ENCODE data around the gene USP31. TPM values are rescaled to one million over a fixed set of nuclear protein-coding genes. Genes with fewer than 3 reads are reported as not detected.

The USP31 gene
- total and polyA plus RNA-seq, 2 donors from 2014 or later, result 3.5 to 19.7 TPM

DNA sequence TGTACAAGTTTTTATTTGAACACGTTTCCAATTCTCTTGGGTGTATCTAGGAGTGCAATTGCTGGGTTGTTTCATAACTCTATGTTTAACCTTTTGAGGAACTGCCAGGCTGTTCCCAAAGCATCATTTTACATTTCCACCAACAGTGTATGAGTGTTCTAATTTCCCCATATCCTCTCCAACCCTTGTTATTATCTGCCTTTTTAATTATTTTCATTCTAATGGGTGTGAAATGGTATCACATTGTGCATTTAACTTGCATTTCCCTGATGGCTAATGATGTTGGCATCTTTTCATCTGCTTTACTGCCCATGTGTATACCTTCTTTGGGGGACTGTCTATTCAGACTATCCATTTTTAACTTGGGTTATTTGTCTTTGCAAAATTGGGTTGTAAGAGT lies 104.2 kb downstream of the USP31 start:
- TF ChIP-seq, protein P1, sequence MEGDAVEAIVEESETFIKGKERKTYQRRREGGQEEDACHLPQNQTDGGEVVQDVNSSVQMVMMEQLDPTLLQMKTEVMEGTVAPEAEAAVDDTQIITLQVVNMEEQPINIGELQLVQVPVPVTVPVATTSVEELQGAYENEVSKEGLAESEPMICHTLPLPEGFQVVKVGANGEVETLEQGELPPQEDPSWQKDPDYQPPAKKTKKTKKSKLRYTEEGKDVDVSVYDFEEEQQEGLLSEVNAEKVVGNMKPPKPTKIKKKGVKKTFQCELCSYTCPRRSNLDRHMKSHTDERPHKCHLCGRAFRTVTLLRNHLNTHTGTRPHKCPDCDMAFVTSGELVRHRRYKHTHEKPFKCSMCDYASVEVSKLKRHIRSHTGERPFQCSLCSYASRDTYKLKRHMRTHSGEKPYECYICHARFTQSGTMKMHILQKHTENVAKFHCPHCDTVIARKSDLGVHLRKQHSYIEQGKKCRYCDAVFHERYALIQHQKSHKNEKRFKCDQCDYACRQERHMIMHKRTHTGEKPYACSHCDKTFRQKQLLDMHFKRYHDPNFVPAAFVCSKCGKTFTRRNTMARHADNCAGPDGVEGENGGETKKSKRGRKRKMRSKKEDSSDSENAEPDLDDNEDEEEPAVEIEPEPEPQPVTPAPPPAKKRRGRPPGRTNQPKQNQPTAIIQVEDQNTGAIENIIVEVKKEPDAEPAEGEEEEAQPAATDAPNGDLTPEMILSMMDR (IDR thresholded peaks at IDR 0.05; ENCODE audit: borderline replicate concordance, extremely low read depth, insufficient read depth), result no peak
- Histone ChIP-seq H3K4me1 (ENCODE audit: control insufficient read depth in 2 of 3, insufficient read depth in 2 of 3, low read depth in 1 of 3, low read length in 3 of 3) (no peaks in the 10 kb centered on the region), H3K36me3 (ENCODE audit: control insufficient read depth in 2 of 3, insufficient read depth in 3 of 3, low read length in 3 of 3) (no peaks in the 10 kb centered on the region), H3K27ac (ENCODE audit: low read depth in 2 of 2, low read length in 2 of 2) (no peak overlapping the region), H3K9me3 (ENCODE audit: control insufficient read depth in 2 of 3, insufficient read depth in 1 of 3, low read length in 3 of 3) (peaks cover 0 to 5% (median 0%) of the 10 kb centered on the region in 3 donors), H3K4me3 (ENCODE audit: low read length in 3 of 3) (no peak overlapping the region), H3K9ac (ENCODE audit: low read length in 3 of 3) (no peak overlapping the region), H3K27me3 (ENCODE audit: control insufficient read depth, insufficient read depth, low read length) (no peaks in the 10 kb centered on the region)
- DNase-seq (no peak), FAIRE-seq (no peak)
- intact Hi-C loops (cut with DNase I), result no loop called here

DNA sequence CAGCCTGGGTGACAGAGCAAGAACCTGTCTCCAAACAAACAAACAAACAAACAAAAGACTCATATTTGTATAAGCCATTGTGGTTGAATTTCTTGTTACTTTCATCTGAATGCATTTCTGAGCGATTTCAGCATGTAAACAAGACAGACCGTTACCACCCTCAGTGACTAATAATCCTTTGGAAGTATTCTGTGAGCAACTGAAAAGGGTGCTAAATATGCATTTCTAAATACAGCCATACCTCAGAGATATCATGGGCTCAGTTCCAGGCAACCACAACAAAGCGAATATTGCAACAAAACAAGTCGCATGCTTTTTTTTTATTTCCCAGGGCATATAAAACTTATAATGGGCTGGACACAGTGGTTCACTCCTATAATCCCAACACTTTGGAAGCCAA lies 109.0 kb downstream of the USP31 start:
- H3K27ac ChIP-seq (ENCODE audit: low read depth in 2 of 2, low read length in 2 of 2), result no peak overlapping the region
- H3K36me3 ChIP-seq (ENCODE audit: control insufficient read depth in 2 of 3, insufficient read depth in 3 of 3, low read length in 3 of 3), result no peaks in the 10 kb centered on the region
- H3K4me3 ChIP-seq (ENCODE audit: low read length in 3 of 3), result no peak overlapping the region
- DNase-seq, result no peak
- no peaks in the 10 kb centered on the region for H3K4me1 ChIP-seq (ENCODE audit: control insufficient read depth in 2 of 3, insufficient read depth in 2 of 3, low read depth in 1 of 3, low read length in 3 of 3)
- TF ChIP-seq, protein P1 (IDR thresholded peaks at IDR 0.05; ENCODE audit: borderline replicate concordance, extremely low read depth, insufficient read depth), result no peak
- H3K9me3 ChIP-seq (ENCODE audit: control insufficient read depth in 2 of 3, insufficient read depth in 1 of 3, low read length in 3 of 3), result peaks cover 0 to 4% (median 4%) of the 10 kb centered on the region in 3 donors
- intact Hi-C loops (cut with DNase I), result no loop called here
- H3K9ac ChIP-seq (ENCODE audit: low read length in 3 of 3), result no peak overlapping the region
- H3K27me3 ChIP-seq (ENCODE audit: control insufficient read depth, insufficient read depth, low read length), result no peaks in the 10 kb centered on the region
- no peak for FAIRE-seq

DNA sequence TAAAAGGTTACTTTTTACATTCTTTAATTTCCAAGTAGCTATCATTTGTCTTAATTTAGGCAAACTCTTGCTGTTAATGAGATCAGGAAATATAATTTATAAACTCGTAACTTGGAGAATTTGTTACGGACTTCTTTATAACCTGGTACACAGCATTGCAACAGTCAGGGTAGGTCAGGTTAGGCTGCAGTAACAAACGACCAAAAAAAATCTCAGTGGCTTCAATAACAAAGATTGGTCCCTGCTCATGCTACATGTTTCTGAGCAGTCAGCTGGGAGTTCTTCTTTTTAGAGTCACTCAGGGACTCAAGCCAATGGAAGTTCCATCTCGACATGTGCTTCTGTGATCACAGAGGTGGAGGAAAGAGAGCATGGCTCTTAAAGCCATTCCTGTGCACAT lies 110.1 kb downstream of the USP31 start:
- intact Hi-C loops (cut with DNase I), result no loop called here
- DNase-seq, result no peak
- TF ChIP-seq, protein P1 (IDR thresholded peaks at IDR 0.05; ENCODE audit: borderline replicate concordance, extremely low read depth, insufficient read depth), result no peak
- H3K9me3 ChIP-seq (ENCODE audit: control insufficient read depth in 2 of 3, insufficient read depth in 1 of 3, low read length in 3 of 3), result peaks cover 0 to 4% (median 0%) of the 10 kb centered on the region in 3 donors
- no peak overlapping the region for H3K27ac ChIP-seq (ENCODE audit: low read depth in 2 of 2, low read length in 2 of 2)
- no peaks in the 10 kb centered on the region for H3K27me3 ChIP-seq (ENCODE audit: control insufficient read depth, insufficient read depth, low read length)
- FAIRE-seq, result no peak
- H3K9ac ChIP-seq (ENCODE audit: low read length in 3 of 3), result no peak overlapping the region
- no peaks in the 10 kb centered on the region for H3K4me1 ChIP-seq (ENCODE audit: control insufficient read depth in 2 of 3, insufficient read depth in 2 of 3, low read depth in 1 of 3, low read length in 3 of 3)
- H3K36me3 ChIP-seq (ENCODE audit: control insufficient read depth in 2 of 3, insufficient read depth in 3 of 3, low read length in 3 of 3), result no peaks in the 10 kb centered on the region
- H3K4me3 ChIP-seq (ENCODE audit: low read length in 3 of 3), result no peak overlapping the region

DNA sequence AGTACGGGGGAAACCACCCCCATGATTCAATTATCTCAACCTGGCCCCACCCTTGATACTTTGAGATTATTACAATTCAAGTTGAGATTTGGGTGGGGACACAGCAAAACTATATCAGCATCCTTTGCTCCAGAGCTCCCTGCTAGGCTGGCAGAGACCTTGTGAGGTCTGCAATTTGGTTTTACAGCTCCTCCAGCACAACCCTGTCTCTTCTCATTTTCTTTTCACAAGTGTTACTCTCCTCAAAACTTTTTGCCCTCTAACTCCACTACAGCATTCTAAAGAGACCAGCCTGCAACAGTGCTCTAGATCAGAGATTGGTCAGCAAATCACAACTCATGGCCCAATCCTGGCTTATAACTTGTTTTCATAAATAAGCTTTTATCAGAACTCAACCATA lies 114.0 kb downstream of the USP31 start:
- Histone ChIP-seq H3K9ac (ENCODE audit: low read length in 3 of 3) (no peak overlapping the region), H3K36me3 (ENCODE audit: control insufficient read depth in 2 of 3, insufficient read depth in 3 of 3, low read length in 3 of 3) (no peaks in the 10 kb centered on the region), H3K27me3 (ENCODE audit: control insufficient read depth, insufficient read depth, low read length) (no peaks in the 10 kb centered on the region), H3K4me3 (ENCODE audit: low read length in 3 of 3) (no peak overlapping the region), H3K4me1 (ENCODE audit: control insufficient read depth in 2 of 3, insufficient read depth in 2 of 3, low read depth in 1 of 3, low read length in 3 of 3) (no peaks in the 10 kb centered on the region), H3K27ac (ENCODE audit: low read depth in 2 of 2, low read length in 2 of 2) (no peak overlapping the region), H3K9me3 (ENCODE audit: control insufficient read depth in 2 of 3, insufficient read depth in 1 of 3, low read length in 3 of 3) (peaks cover 0 to 9% (median 4%) of the 10 kb centered on the region in 3 donors)
- no peak for DNase-seq
- no peak for FAIRE-seq
- TF ChIP-seq, protein P1 (IDR thresholded peaks at IDR 0.05; ENCODE audit: borderline replicate concordance, extremely low read depth, insufficient read depth), result no peak
- intact Hi-C loops (cut with DNase I), result no loop called here

Data from kidney (tissue), 14 donors.